Neural progenitor cell (in vitro differentiated cells): Measurements from ENCODE around the gene COG5. TPM values are rescaled to one million over a fixed set of nuclear protein-coding genes. Genes with fewer than 3 reads are reported as not detected.

ENCODE experiments used
- DNase-seq: peaks from one replicate; pipeline ENCODE4 v3.0.0-alpha.2; 2016; ENCODE audit warnings: low spot score
- H2AFZ ChIP-seq: fragments of 200-600 bp; sonication (generic); replicated peaks from 2 replicates; pipeline ENCODE4 v1.6.1; 2016; ENCODE audit warnings: antibody characterized with exemption
- H3F3A ChIP-seq: fragments of 200-600 bp; sonication (generic); 2 replicates; pipeline ENCODE4 v1.6.1; 2016; ENCODE audit warnings: antibody characterized with exemption, low read depth
- H3K27ac ChIP-seq: fragments of 200-600 bp; sonication (generic); 2 replicates; pipeline ENCODE4 v1.5.1; 2016; ENCODE audit warnings: mild to moderate bottlenecking
- H3K27me3 ChIP-seq: fragments of 200-600 bp; sonication (generic); 2 replicates; pipeline ENCODE4 v1.6.1; 2016; ENCODE audit warnings: mild to moderate bottlenecking, moderate library complexity
- H3K36me3 ChIP-seq: fragments of 200-600 bp; sonication (generic); 2 replicates; pipeline ENCODE4 v1.5.1; 2016
- H3K4me1 ChIP-seq: fragments of 200-600 bp; sonication (generic); 2 replicates; pipeline ENCODE4 v1.6.1; 2016; ENCODE audit warnings: mixed run types
- H3K4me2 ChIP-seq: fragments of 200-600 bp; sonication (generic); 2 replicates; pipeline ENCODE4 v1.6.1; 2016
- H3K4me3 ChIP-seq: fragments of 200-600 bp; sonication (generic); 2 replicates; pipeline ENCODE4 v1.5.1; 2016
- H3K79me2 ChIP-seq: fragments of 200-600 bp; sonication (generic); 2 replicates; pipeline ENCODE4 v1.6.1; 2016; ENCODE audit warnings: low read depth
- H3K9ac ChIP-seq: fragments of 200-600 bp; sonication (generic); 2 replicates; pipeline ENCODE4 v1.6.1; 2016
- H3K9me3 ChIP-seq: fragments of 200-600 bp; sonication (generic); 2 replicates; pipeline ENCODE4 v1.5.1; 2016; ENCODE audit warnings: low read depth
- H4K20me1 ChIP-seq: fragments of 200-600 bp; sonication (generic); 2 replicates; pipeline ENCODE4 v1.6.1; 2016; ENCODE audit warnings: low read depth
- H3K27ac Mint-ChIP-seq: 3 replicates; pipeline ENCODE4 v1.8.0; 2021; ENCODE audit warnings: mixed read lengths
- H3K27me3 Mint-ChIP-seq: 2 replicates; pipeline ENCODE4 v1.8.0; 2022; ENCODE audit warnings: low read depth, mild to moderate bottlenecking, inconsistent platforms, moderate library complexity, mixed read lengths; ENCODE audit not compliant: insufficient read depth
- H3K36me3 Mint-ChIP-seq: 3 replicates; pipeline ENCODE4 v1.8.0; 2021; ENCODE audit warnings: mixed read lengths
- H3K4me1 Mint-ChIP-seq: 3 replicates; pipeline ENCODE4 v1.8.0; 2021; ENCODE audit warnings: mixed read lengths
- H3K4me3 Mint-ChIP-seq: 3 replicates; pipeline ENCODE4 v1.8.0; 2021; ENCODE audit warnings: mild to moderate bottlenecking, moderate library complexity, mixed read lengths
- H3K9me3 Mint-ChIP-seq: 3 replicates; pipeline ENCODE4 v1.8.0; 2020; ENCODE audit warnings: mixed read lengths
- EZH2 ChIP-seq: fragments of 200-600 bp; sonication (generic); IDR thresholded peaks from 2 replicates; pipeline ENCODE4 v1.6.1; 2017; ENCODE audit warnings: antibody characterized with exemption, mild to moderate bottlenecking, moderate library complexity
- EZH2phosphoT487 ChIP-seq: fragments of 200-600 bp; sonication (generic); IDR thresholded peaks from 2 replicates; pipeline ENCODE4 v1.6.1; 2017; ENCODE audit warnings: antibody characterized with exemption
- total RNA-seq: library from RNA; depleted of rRNA; stranded (reverse); fragments of >200 nt; gene quantifications from 2 replicates; pipeline ENCODE4 v1.2.3, GENCODE V29; 2015; ENCODE audit warnings: low replicate concordance
- TF ChIP-seq, protein P1 (sequence below): fragments of 200-600 bp; sonication (generic); IDR thresholded peaks from 2 replicates; pipeline ENCODE4 v1.5.1; 2017; ENCODE audit warnings: antibody characterized with exemption, mild to moderate bottlenecking

COG5 gene
- total RNA-seq, 1 donor from 2014 or later = 90.5 TPM

DNA sequence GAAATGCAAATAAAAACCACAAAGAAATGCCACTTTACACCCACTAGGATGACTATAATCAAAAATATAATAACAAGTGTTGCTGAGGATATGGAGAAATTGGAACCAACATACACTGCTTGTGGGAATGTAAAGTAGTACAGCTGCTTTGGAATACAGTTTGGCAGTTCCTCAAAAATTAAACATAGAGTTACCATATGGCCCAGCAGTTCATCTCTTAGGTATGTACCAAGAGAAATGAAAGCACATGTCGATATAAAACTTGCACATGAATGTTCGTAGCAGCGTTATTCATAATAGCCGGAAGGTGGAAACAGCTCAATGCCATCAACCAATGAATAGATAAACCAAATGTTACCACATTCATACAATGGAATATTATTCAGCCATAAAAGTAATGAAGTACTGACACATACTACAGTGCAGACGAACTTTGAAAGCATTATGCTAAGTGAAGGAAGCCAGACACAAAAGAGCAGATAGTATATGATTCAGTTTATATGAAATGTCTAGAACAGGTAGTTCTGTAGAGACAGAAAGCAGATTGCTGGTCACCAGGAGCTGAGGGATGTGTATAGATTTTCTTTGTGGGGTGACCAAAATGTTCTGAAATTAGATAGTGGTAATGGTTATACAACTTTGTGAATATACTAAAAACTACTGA, 28.8 kb upstream of the COG5 start:
- Mint-ChIP-seq H3K9me3 (peaks cover 5% of the 10 kb centered on the region), H3K36me3 (peaks cover 18% of the 10 kb centered on the region), H3K27ac (no peak overlapping the region), H3K4me1 (no peaks in the 10 kb centered on the region), H3K4me3 (no peak overlapping the region), H3K27me3 (no peaks in the 10 kb centered on the region)
- DNase-seq = no peak
- Histone ChIP-seq H4K20me1 (no peaks in the 10 kb centered on the region), H3K79me2 (no peaks in the 10 kb centered on the region), H3K4me1 (no peaks in the 10 kb centered on the region), H3K36me3 (no peaks in the 10 kb centered on the region), H3K9ac (no peak overlapping the region), H2AFZ (no peak overlapping the region), H3K4me3 (no peak overlapping the region), H3K27ac (no peak overlapping the region), H3K4me2 (no peak overlapping the region), H3K9me3 (no peaks in the 10 kb centered on the region), H3K27me3 (no peaks in the 10 kb centered on the region), H3F3A (no peaks in the 10 kb centered on the region)
- TF ChIP-seq, protein P1, sequence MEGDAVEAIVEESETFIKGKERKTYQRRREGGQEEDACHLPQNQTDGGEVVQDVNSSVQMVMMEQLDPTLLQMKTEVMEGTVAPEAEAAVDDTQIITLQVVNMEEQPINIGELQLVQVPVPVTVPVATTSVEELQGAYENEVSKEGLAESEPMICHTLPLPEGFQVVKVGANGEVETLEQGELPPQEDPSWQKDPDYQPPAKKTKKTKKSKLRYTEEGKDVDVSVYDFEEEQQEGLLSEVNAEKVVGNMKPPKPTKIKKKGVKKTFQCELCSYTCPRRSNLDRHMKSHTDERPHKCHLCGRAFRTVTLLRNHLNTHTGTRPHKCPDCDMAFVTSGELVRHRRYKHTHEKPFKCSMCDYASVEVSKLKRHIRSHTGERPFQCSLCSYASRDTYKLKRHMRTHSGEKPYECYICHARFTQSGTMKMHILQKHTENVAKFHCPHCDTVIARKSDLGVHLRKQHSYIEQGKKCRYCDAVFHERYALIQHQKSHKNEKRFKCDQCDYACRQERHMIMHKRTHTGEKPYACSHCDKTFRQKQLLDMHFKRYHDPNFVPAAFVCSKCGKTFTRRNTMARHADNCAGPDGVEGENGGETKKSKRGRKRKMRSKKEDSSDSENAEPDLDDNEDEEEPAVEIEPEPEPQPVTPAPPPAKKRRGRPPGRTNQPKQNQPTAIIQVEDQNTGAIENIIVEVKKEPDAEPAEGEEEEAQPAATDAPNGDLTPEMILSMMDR = no peak
- no peak for TF ChIP-seq EZH2
- no peak for TF ChIP-seq EZH2phosphoT487

DNA sequence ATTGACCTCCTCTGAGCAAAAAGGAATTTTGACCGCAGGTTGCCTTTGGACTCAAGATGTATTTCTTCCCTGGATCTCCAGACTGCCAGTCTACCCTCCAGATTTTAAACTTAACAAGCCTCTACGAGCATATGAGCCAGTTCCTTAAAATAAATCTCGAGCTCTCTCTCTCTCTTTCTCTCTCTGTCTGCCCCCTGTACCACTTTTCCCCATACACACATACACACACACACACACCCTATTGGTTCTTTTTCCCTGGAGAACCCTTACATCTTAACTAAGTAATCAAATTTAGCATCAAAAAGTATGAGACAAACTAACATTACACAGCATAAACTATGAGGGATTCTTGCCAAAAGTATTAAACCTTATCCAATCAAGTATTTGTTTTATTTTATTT, 27.7 kb upstream of the COG5 start:
- H3K27me3 ChIP-seq = no peaks in the 10 kb centered on the region
- Mint-ChIP-seq H3K36me3 (peaks cover 16% of the 10 kb centered on the region), H3K4me3 (no peak overlapping the region), H3K9me3 (peaks cover 5% of the 10 kb centered on the region), H3K27me3 (no peaks in the 10 kb centered on the region), H3K27ac (no peak overlapping the region), H3K4me1 (no peaks in the 10 kb centered on the region)
- no peaks in the 10 kb centered on the region for H3K4me1 ChIP-seq
- no peaks in the 10 kb centered on the region for H3F3A ChIP-seq
- H3K79me2 ChIP-seq = no peaks in the 10 kb centered on the region
- H3K9ac ChIP-seq = no peak overlapping the region
- H3K9me3 ChIP-seq = no peaks in the 10 kb centered on the region
- no peak for TF ChIP-seq EZH2phosphoT487
- no peak for TF ChIP-seq EZH2
- TF ChIP-seq, protein P1 = no peak
- no peaks in the 10 kb centered on the region for H4K20me1 ChIP-seq
- H3K4me3 ChIP-seq = no peak overlapping the region
- no peaks in the 10 kb centered on the region for H3K36me3 ChIP-seq
- no peak overlapping the region for H3K4me2 ChIP-seq
- no peak for DNase-seq
- no peak overlapping the region for H3K27ac ChIP-seq
- H2AFZ ChIP-seq = no peak overlapping the region

DNA sequence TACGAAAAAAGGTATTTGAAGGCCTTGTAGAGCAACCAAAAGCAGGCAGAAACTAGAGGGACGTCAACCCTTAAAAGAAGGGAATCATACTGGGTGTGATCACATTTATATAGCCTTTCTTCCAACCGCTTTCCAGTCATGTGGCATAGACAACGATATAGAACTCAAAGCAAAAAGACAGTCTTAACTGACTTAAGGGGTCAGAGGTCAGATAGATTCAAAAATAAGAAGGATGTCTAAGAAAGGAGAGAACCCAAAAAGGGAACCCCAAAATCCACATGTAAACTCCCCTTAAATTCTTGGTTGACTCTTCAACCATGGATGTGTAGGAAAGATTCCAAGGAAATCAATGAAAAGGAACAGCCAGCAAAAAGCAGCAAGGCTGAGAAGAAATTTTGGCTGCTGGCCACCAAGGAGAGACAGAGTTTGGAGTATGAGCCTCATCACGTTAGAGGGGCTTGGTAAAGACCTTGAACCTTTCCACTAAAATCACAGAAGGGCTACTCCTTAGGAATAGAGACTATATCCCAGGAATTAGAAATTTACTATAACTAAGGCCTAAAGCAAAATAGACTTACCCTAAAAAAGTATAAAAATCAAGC, 24.9 kb upstream of the COG5 start:
- Histone ChIP-seq H3K4me3 (no peak overlapping the region), H3K4me1 (no peaks in the 10 kb centered on the region), H3K9ac (no peak overlapping the region), H3F3A (no peaks in the 10 kb centered on the region), H2AFZ (no peak overlapping the region), H3K4me2 (no peak overlapping the region), H4K20me1 (no peaks in the 10 kb centered on the region), H3K36me3 (no peaks in the 10 kb centered on the region), H3K9me3 (no peaks in the 10 kb centered on the region), H3K27me3 (no peaks in the 10 kb centered on the region), H3K79me2 (no peaks in the 10 kb centered on the region), H3K27ac (no peak overlapping the region)
- H3K4me1 Mint-ChIP-seq = no peaks in the 10 kb centered on the region
- H3K27me3 Mint-ChIP-seq = no peaks in the 10 kb centered on the region
- H3K36me3 Mint-ChIP-seq = peaks cover 16% of the 10 kb centered on the region
- DNase-seq = no peak
- peaks cover 5% of the 10 kb centered on the region for H3K9me3 Mint-ChIP-seq
- no peak overlapping the region for H3K27ac Mint-ChIP-seq
- TF ChIP-seq EZH2 = no peak
- TF ChIP-seq EZH2phosphoT487 = no peak
- TF ChIP-seq, protein P1 = no peak
- H3K4me3 Mint-ChIP-seq = no peak overlapping the region
